Tibial nerve (tissue), 4 donors: Measurements from ENCODE around the gene RAET1E. TPM values are rescaled to one million over a fixed set of nuclear protein-coding genes. Genes with fewer than 3 reads are reported as not detected.
"Not testable (repeated sequence)": the region's sequence is repeated elsewhere in the genome, so short reads cannot be mapped to it uniquely, and the experiment has no call there.

Source experiments
- DNase-seq, 2 donors: peaks; one replicate each; pipeline ENCODE4 v3.0.0-alpha.2; 2019; ENCODE audit warnings: low spot score in 2 of 2
- H3K27ac ChIP-seq, 4 donors: fragments of 200-600 bp; sonication (generic) in 3 of 4; one replicate each; pipeline ENCODE4 v1.5.1; 2017 to 2019; ENCODE audit warnings: mild to moderate bottlenecking in 1 of 4
- H3K27me3 ChIP-seq, 2 donors: fragments of 200-600 bp; sonication (generic) in 1 of 2; one replicate each; pipeline versions ENCODE4 v1.5.1 to v1.6.0; 2017 to 2019
- H3K36me3 ChIP-seq, 3 donors: fragments of 200-600 bp; sonication (generic); one replicate each; pipeline ENCODE4 v1.5.1; 2018 to 2019
- H3K4me1 ChIP-seq, 4 donors: fragments of 200-600 bp; sonication (generic) in 3 of 4; one replicate each; pipeline ENCODE4 v1.5.1; 2017 to 2019
- H3K4me3 ChIP-seq, 4 donors: fragments of 200-600 bp; sonication (generic) in 3 of 4; one replicate each; pipeline ENCODE4 v1.5.1; 2017 to 2019; ENCODE audit warnings: mild to moderate bottlenecking in 1 of 4, moderate library complexity in 1 of 4
- H3K9me3 ChIP-seq, 4 donors: fragments of 200-600 bp; sonication (generic) in 3 of 4; one replicate each; pipeline ENCODE4 v1.5.1; 2017 to 2019
- EP300 ChIP-seq, 2 donors: sonication (generic); formaldehyde crosslinking; IDR thresholded peaks; one replicate each; pipeline ENCODE4 v1.6.1; 2017; ENCODE audit warnings: antibody characterized with exemption in 2 of 2, mild to moderate bottlenecking in 1 of 2
- POLR2A ChIP-seq, 2 donors: fragments of 450-650 bp; IDR thresholded peaks; one replicate each; pipeline ENCODE4 v1.6.1; 2017; ENCODE audit warnings: antibody characterized with exemption in 2 of 2, mild to moderate bottlenecking in 2 of 2, moderate library complexity in 2 of 2
- WGBS, 2 donors: methylation state at CpG; one replicate each; pipeline ENCODE4 v1.1.5; 2018; 5-methylcytosine and 5-hydroxymethylcytosine counted together
- total RNA-seq, 4 donors: library from RNA; depleted of rRNA; stranded (reverse); fragments of >200 nt; gene quantifications; one replicate each; pipeline ENCODE4 v1.1.0, GENCODE V29; 2016
- TF ChIP-seq, protein P1 (sequence below), 5 experiments: fragments of 200-600 bp in 3 of 5; fragments of 450-650 bp in 2 of 5; sonication (generic) in 3 of 5; IDR thresholded peaks; one replicate each; pipeline ENCODE4 v1.5.1; 2016 to 2019; ENCODE audit warnings: antibody characterized with exemption in 5 of 5, mild to moderate bottlenecking in 3 of 5, moderate library complexity in 2 of 5

The RAET1E gene
- total RNA-seq, 4 donors from 2014 or later = 0.30 to 1.6 (median 0.44) TPM; not detected in 1

DNA sequence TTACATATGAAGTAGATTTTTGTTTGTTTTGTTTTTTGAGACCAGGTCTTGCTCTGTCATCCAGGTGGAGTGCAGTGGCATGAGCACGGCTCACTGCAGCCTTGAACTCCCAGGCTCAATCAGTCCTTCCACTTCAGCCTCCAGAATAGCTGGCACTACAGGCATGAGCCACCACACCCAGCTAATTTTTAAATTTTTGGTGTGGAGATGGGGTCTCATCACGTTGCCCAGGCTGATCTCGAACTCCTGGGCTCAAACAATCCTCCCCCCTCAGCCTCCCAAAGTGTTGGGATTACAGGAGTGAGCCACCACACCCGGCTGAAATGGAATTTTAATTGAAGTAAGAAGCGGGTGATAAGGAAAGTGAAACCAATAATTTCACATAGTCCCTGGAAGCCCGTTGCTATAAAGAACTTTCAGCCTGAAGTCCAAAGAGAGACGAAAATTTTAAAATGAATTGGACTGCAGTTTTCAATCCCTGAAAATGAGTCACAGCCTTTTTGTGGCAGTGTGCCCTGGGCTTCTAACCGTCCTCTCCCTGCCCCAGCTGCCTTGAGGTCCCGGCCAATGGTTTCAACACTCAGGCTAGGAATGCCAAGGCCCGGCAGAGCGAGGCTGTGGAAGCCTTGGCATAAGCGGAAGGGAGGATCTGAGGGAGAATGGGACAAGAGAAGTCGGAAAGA lies 757 bp downstream of the RAET1E start:
- Histone ChIP-seq H3K27ac (peak overlapping the region in 3 of 4 donors; percentile 66 to 89 (median 77)), H3K9me3 (no peaks in the 10 kb centered on the region), H3K36me3 (no peaks in the 10 kb centered on the region), H3K4me3 (peak overlapping the region; percentile 10 to 44 (median 23)), H3K4me1 (peaks cover 0 to 37% (median 20%) of the 10 kb centered on the region in 4 donors), H3K27me3 (no peaks in the 10 kb centered on the region)
- DNase-seq = peak; percentile 71 to 85
- TF ChIP-seq EP300 (IDR thresholded peaks at IDR 0.05) = peak in 1 of 2 donors; percentile 82
- TF ChIP-seq, protein P1, sequence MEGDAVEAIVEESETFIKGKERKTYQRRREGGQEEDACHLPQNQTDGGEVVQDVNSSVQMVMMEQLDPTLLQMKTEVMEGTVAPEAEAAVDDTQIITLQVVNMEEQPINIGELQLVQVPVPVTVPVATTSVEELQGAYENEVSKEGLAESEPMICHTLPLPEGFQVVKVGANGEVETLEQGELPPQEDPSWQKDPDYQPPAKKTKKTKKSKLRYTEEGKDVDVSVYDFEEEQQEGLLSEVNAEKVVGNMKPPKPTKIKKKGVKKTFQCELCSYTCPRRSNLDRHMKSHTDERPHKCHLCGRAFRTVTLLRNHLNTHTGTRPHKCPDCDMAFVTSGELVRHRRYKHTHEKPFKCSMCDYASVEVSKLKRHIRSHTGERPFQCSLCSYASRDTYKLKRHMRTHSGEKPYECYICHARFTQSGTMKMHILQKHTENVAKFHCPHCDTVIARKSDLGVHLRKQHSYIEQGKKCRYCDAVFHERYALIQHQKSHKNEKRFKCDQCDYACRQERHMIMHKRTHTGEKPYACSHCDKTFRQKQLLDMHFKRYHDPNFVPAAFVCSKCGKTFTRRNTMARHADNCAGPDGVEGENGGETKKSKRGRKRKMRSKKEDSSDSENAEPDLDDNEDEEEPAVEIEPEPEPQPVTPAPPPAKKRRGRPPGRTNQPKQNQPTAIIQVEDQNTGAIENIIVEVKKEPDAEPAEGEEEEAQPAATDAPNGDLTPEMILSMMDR (IDR thresholded peaks at IDR 0.05) = no peak
- 36 to 49% methylated on average over 13 of the region's 13 CpGs for WGBS, 2 donors

GRCh38 chr6:149896491-149896890 lies 1.4 kb downstream of the RAET1E start:
- DNase-seq = no peak
- Histone ChIP-seq H3K4me3 (no peak overlapping the region), H3K27ac (peak overlapping the region in 3 of 4 donors; percentile 66 to 89 (median 77)), H3K36me3 (no peaks in the 10 kb centered on the region), H3K27me3 (no peaks in the 10 kb centered on the region), H3K9me3 (no peaks in the 10 kb centered on the region), H3K4me1 (peaks cover 0 to 37% (median 20%) of the 10 kb centered on the region in 4 donors)
- TF ChIP-seq EP300 (IDR thresholded peaks at IDR 0.05) (no peak), POLR2A (IDR thresholded peaks at IDR 0.05) (no peak)
- TF ChIP-seq, protein P1 (IDR thresholded peaks at IDR 0.05) = no peak
- WGBS, 2 donors = 81 to 94% methylated on average over 3 of the region's 3 CpGs

GRCh38 chr6:149895833-149896271 lies 2.1 kb downstream of the RAET1E start:
- H3K27me3 ChIP-seq = no peaks in the 10 kb centered on the region
- DNase-seq = peak in 1 of 2 donors; percentile 46
- H3K4me3 ChIP-seq = no peak overlapping the region
- TF ChIP-seq, protein P1 (IDR thresholded peaks at IDR 0.05) = no peak
- TF ChIP-seq EP300 (IDR thresholded peaks at IDR 0.05) = peak in 1 of 2 donors; percentile 14
- H3K36me3 ChIP-seq = no peaks in the 10 kb centered on the region
- H3K27ac ChIP-seq = peak overlapping the region in 2 of 4 donors; percentile 76 to 89
- H3K4me1 ChIP-seq = peaks cover 0 to 40% (median 20%) of the 10 kb centered on the region in 4 donors
- 64 to 72% methylated on average over 5 of the region's 5 CpGs for WGBS, 2 donors
- H3K9me3 ChIP-seq = no peaks in the 10 kb centered on the region

DNA sequence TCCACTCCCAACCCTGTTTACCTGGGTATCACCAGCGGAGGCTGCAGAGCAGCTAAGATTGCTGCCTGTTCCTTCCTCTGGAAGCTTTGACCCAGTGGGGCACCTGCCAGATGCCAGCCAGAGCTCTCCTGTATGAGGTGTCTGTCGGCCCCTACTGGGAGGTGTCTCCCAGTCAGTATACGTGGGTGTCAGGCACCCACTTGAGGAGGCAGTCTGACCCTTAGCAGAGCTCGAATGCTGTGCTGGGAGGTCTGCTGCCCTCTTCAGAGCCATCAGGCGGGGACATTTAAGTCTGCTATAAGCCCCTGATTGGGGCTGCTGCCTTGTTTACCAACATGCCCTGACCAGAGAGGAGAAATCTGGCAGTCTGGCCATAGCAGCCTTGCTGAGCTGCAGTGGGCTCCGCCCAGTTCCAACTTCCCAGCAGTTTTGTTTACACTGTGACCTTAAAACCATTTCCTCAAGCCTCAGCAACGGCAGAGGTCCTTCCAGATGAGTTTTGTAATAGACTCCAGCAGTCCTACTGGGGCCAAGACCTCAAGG lies 2.8 kb downstream of the RAET1E start:
- DNase-seq = peak in 1 of 2 donors; percentile 61
- TF ChIP-seq POLR2A (IDR thresholded peaks at IDR 0.05) (no peak), EP300 (IDR thresholded peaks at IDR 0.05) (peak in 1 of 2 donors; percentile 55)
- TF ChIP-seq, protein P1 (IDR thresholded peaks at IDR 0.05) = no peak
- Histone ChIP-seq H3K27ac (peak overlapping the region in 3 of 4 donors; percentile 22 to 89 (median 76)), H3K27me3 (no peaks in the 10 kb centered on the region), H3K4me3 (no peak overlapping the region), H3K36me3 (no peaks in the 10 kb centered on the region), H3K9me3 (no peaks in the 10 kb centered on the region), H3K4me1 (peaks cover 0 to 44% (median 20%) of the 10 kb centered on the region in 4 donors)
- 38 to 50% methylated on average over 4 to 7 of the region's 7 CpGs for WGBS, 2 donors

- peaks cover 0 to 31% (median 17%) of the 10 kb centered on the region in 4 donors for H3K4me1 ChIP-seq
- not testable (repeated sequence) for H3K9me3 ChIP-seq, H3K27me3 ChIP-seq, H3K27ac ChIP-seq, H3K36me3 ChIP-seq, H3K4me3 ChIP-seq, DNase-seq
- 80 to 84% methylated on average over 6 of the region's 6 CpGs for WGBS, 2 donors
Measured at GRCh38 chr6:149891864-149892263, 6.0 kb downstream of the RAET1E start.
